Mucosa of descending colon (tissue), 3 donors: ENCODE measurements around the gene ZNF730. TPM values are rescaled to one million over a fixed set of nuclear protein-coding genes. Genes with fewer than 3 reads are reported as not detected.
"Not testable (repeated sequence)": the region's sequence is repeated elsewhere in the genome, so short reads cannot be mapped to it uniquely, and the experiment has no call there.

Experiments
- ATAC-seq: fragments of 200-7000 bp; cut with Tn5 transposase; one replicate; pipeline ENCODE4 v1.9.1; 2020; ENCODE audit warnings: mild to moderate bottlenecking, moderate library complexity
- DNase-seq, 3 donors: peaks; one replicate each; pipeline ENCODE4 v3.0.0-alpha.2; 2020
- H3K36me3 ChIP-seq: fragments of 200-600 bp; one replicate; pipeline ENCODE4 v1.8.0; 2021; ENCODE audit warnings: low read depth, mild to moderate bottlenecking
- H3K4me1 ChIP-seq: fragments of 200-600 bp; one replicate; pipeline ENCODE4 v1.8.0; 2021; ENCODE audit warnings: low read depth, mild to moderate bottlenecking
- H3K4me3 ChIP-seq: fragments of 200-600 bp; one replicate; pipeline ENCODE4 v1.8.0; 2021; ENCODE audit warnings: mild to moderate bottlenecking
- H3K9me3 ChIP-seq: fragments of 200-600 bp; one replicate; pipeline ENCODE4 v1.8.0; 2021; ENCODE audit warnings: mild to moderate bottlenecking
- intact Hi-C, 2 donors: fragments of 100-400 bp; cut with DNase I in 1 of 2; cut with micrococcal nuclease in 1 of 2; formaldehyde crosslinking; loops; one replicate each; pipeline versions ENCODE4 v1.11.0 to v1.11.1; 2022; cut with DNase I, micrococcal nuclease
- total RNA-seq, 3 donors: library from RNA; stranded (reverse); fragmentation: NEBNext Ultra II Directional in 2 of 3; extraction: Animal tissue kit (Norgen Biotek cat#: 25700) in 2 of 3; gene quantifications; one replicate each; pipeline versions ENCODE4 v1.2.1 to v1.2.4, GENCODE V29; 2021 to 2023
- TF ChIP-seq, protein P1 (sequence below): fragments of 200-600 bp; IDR thresholded peaks from one replicate; pipeline ENCODE4 v1.8.0; 2022; ENCODE audit warnings: antibody characterized with exemption, mild to moderate bottlenecking
- donor health status: DM: no; HTN: no; CAD: no; lungs with moderate emphysema.
- donor health status: DM: no; HTN: no; CAD: no.
- donor health status: DM: no; HTN: yes; CAD: no.

Gene ZNF730
- total RNA-seq, 3 donors from 2014 or later: 0.41 to 0.60 (median 0.49) TPM

DNA sequence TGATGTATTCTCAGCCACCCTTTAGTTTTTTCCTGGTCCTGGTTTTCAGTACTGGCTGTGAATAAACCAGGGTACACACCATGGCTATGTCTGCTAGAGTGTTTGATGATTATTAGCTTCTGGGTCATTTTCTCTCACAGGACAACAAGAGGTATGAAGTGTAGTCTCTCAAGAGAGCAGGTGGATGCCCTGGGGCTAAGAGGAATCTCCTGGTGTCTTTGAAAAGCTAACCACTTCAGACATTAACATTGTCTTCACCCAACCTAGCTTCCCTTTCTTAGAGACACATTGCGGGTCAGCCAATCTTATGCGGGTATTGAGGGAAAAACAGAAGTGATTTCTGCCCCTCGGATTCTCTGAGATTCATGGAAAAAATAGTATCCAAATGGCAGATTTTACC lies 1.6 kb downstream of the ZNF730 start:
- Histone ChIP-seq H3K4me3 (no peak overlapping the region), H3K36me3 (no peaks in the 10 kb centered on the region), H3K4me1 (no peaks in the 10 kb centered on the region), H3K9me3 (no peaks in the 10 kb centered on the region)
- intact Hi-C loops: no loop called here
- ATAC-seq: no peak
- no peak for DNase-seq
- TF ChIP-seq, protein P1, sequence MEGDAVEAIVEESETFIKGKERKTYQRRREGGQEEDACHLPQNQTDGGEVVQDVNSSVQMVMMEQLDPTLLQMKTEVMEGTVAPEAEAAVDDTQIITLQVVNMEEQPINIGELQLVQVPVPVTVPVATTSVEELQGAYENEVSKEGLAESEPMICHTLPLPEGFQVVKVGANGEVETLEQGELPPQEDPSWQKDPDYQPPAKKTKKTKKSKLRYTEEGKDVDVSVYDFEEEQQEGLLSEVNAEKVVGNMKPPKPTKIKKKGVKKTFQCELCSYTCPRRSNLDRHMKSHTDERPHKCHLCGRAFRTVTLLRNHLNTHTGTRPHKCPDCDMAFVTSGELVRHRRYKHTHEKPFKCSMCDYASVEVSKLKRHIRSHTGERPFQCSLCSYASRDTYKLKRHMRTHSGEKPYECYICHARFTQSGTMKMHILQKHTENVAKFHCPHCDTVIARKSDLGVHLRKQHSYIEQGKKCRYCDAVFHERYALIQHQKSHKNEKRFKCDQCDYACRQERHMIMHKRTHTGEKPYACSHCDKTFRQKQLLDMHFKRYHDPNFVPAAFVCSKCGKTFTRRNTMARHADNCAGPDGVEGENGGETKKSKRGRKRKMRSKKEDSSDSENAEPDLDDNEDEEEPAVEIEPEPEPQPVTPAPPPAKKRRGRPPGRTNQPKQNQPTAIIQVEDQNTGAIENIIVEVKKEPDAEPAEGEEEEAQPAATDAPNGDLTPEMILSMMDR: no peak

DNA sequence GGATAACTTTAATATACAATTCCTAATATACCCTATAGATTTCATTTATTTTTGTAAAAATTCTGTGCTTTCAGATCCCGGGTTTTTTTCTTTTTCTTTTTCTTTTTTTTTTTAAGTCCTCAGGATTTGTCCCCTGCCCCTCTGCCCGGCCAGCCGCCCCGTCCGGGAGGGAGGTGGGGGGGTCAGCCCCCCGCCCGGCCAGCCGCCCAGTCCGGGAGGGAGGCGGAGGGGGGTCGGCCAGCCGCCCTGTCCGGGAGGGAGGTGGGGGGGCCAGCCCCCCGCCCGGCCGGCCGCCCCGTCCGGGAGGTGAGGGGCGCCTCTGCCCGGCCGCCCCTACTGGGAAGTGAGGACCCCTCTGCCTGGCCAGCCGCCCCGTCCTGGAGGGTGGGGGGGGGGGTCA lies 17.4 kb downstream of the ZNF730 start:
- H3K4me1 ChIP-seq, H3K4me3 ChIP-seq, DNase-seq, intact Hi-C loops, ATAC-seq, H3K36me3 ChIP-seq: not testable (repeated sequence)
- H3K9me3 ChIP-seq: peaks cover 26% of the 10 kb centered on the region

DNA sequence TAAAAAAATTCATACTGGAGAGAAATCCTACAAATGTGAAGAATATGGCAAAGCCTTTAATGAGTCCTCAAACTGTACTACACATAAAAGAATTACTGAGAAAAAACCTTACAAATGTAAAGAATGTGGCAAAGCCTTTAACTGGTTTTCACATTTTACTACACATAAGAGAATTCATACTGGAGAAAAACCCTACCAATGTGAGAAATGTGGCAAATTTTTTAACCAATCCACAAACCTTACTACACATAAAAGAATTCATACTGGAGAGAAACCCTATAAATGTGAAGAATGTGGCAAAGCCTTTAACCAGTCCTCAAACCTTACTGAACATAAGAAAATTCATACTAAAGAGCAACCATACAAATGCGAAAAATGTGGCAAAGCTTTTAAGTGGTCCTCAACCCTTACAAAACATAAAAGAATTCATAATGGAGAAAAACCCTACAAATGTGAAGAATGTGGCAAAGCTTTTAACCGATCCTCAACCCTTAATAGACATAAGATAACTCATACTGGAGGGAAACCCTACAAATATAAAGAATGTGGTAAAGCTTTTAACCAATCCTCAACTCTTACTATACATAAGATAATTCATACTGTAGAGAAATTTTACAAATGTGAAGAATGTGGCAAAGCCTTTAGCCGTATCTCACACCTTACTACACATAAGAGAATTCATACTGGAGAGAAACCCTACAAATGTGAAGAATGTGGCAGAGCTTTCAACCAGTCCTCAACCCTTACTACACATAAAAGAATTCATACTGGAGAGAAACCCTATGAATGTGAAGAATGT lies 29.0 kb downstream of the ZNF730 start:
- TF ChIP-seq, protein P1: no peak

GRCh38 chr19:23160766-23161165 lies 43.9 kb downstream of the ZNF730 start:
- Histone ChIP-seq H3K36me3 (no peaks in the 10 kb centered on the region), H3K4me3 (no peak overlapping the region), H3K4me1 (no peaks in the 10 kb centered on the region), H3K9me3 (peaks cover 33% of the 10 kb centered on the region)
- no peak for DNase-seq
- TF ChIP-seq, protein P1: no peak
- intact Hi-C loops: no loop called here
- ATAC-seq: no peak

More for the DNA sequence above, 29.0 kb downstream of the ZNF730 start:
- no peaks in the 10 kb centered on the region for H3K36me3 ChIP-seq
- intact Hi-C loops: no loop called here
- no peak overlapping the region for H3K4me3 ChIP-seq
- DNase-seq (no peak), ATAC-seq (no peak)
- H3K9me3 ChIP-seq: peaks cover 90% of the 10 kb centered on the region
- H3K4me1 ChIP-seq: no peaks in the 10 kb centered on the region

DNA sequence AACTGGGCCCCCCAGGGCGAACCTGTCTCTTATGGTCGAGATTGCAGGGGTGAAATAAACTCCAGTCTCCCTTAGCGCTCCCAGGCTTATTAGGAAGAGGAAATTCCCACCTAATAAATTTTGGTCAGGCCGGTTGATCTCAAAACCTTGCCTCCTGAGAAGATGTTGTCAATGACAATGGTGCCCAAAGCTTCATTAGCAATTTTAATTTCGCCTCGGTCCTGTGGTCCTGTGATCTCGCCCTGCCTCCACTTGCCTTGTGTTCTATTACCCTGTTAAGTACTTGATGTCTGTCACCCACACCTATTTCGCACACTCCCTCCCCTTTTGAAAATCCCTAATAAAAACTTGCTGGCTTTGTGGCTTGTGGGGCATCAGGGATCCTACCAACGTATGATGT lies 51.5 kb downstream of the ZNF730 start:
- H3K9me3 ChIP-seq, intact Hi-C loops, H3K36me3 ChIP-seq, H3K4me1 ChIP-seq, ATAC-seq, DNase-seq, H3K4me3 ChIP-seq: not testable (repeated sequence)

DNA sequence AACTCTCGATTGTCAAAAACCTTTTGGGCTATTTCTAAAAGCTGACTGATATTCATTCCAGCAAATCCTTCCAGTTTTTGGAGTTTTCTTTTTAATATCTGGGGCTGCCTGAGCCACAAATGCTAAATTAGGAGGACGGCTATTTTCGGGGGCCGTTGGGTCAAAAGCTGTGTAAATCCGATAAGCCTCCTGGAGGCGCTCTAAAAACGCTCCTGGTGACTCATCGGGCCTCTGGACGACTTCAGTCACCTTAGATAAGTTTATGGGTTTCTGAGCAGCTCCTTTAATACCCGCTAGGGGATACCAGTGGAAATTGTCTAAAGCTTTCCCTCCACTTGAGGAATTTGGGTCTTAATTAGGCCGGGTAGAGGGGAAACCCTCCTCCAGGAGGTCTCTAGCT lies 66.4 kb downstream of the ZNF730 start:
- no peak for ATAC-seq

More for the DNA sequence above, 66.4 kb downstream of the ZNF730 start:
- H3K4me1 ChIP-seq: no peaks in the 10 kb centered on the region
- TF ChIP-seq, protein P1: no peak
- intact Hi-C loops: no loop called here
- H3K36me3 ChIP-seq: no peaks in the 10 kb centered on the region
- H3K9me3 ChIP-seq: peaks cover 15% of the 10 kb centered on the region
- no peak for DNase-seq
- no peak overlapping the region for H3K4me3 ChIP-seq
